GM12891 (cell line): ENCODE data around the gene CLEC4M.
"Not testable (repeated sequence)": the region's sequence is repeated elsewhere in the genome, so short reads cannot be mapped to it uniquely, and the experiment has no call there.

ENCODE experiments used
- DNase-seq: peaks from one replicate; pipeline ENCODE4 v3.0.0; 2011; ENCODE audit warnings: low spot score; ENCODE audit not compliant: insufficient read length
- FAIRE-seq: peaks from 2 replicates; lab custom pipeline; 2011; peaks lifted over from hg19 to GRCh38; lab: Jason Lieb, UNC
- PAX5 ChIP-seq: IDR thresholded peaks from 2 replicates; pipeline ENCODE4 v1.6.1; 2011; ENCODE audit warnings: low read length, moderate library complexity, mild to moderate bottlenecking; ENCODE audit not compliant: insufficient read depth, severe bottlenecking
- POLR2A ChIP-seq: IDR thresholded peaks from 2 replicates; pipeline ENCODE4 v1.6.1; 2011; ENCODE audit warnings: low read depth, low read length, control low read depth
- POLR2AphosphoS5 ChIP-seq: IDR thresholded peaks from 2 replicates; pipeline ENCODE4 v1.6.1; 2011; ENCODE audit warnings: low read depth, low read length, control low read depth
- POU2F2 ChIP-seq: IDR thresholded peaks from 2 replicates; pipeline ENCODE4 v1.6.1; 2011; ENCODE audit warnings: low read depth, mild to moderate bottlenecking, control low read depth, low read length, moderate library complexity
- SPI1 ChIP-seq: IDR thresholded peaks from 2 replicates; pipeline ENCODE4 v1.6.1; 2011; ENCODE audit warnings: low read depth, low read length, control low read depth
- TAF1 ChIP-seq: IDR thresholded peaks from 2 replicates; pipeline ENCODE4 v1.6.1; 2011; ENCODE audit warnings: low read depth, low read length, control low read depth

Gene CLEC4M

DNA sequence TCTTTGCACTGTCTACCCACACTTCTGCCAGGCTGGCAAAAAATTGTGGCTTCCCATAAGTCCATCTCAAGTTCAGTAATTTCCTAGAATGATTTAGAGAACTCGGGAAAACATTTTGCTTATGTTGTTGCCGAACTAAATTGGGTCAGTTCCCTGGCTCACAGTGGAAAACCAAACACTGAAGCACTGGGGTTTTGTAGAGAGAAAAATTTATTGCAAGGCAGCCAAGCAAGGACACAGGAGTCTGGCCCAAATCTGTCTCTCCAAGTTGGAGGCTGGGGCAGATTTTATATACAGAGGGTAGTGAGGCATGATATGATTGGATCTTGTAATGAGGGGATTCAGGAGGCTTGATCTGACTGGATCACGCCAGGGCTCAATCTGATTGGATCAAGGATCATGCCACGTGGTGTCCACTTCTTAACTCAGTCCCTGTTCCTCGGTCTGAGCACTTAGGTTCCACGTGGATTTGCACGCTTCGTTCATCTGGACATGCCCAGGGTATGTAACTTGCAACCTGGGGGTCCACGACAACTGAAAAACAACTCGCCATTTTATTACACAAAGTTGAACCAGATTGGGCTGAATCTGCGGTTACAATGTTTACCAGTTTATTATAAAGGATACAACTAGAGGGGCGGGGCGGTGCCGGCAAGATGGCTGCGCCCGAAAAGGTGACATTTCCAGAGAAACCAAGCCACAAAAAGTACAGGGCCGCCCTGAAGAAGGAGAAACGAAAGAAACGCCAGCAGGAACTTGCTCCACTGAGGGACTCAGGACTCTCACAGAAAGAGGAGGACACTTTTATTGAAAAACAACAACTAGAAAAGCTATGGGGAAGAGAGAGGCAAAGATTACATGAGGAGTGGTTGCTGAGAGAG, 23.0 kb upstream of the CLEC4M start:
- DNase-seq = no peak
- no peak for FAIRE-seq
- TF ChIP-seq PAX5 = no peak
- no peak for TF ChIP-seq POLR2A
- TF ChIP-seq SPI1 = no peak
- TF ChIP-seq POU2F2 = no peak
- TF ChIP-seq POLR2AphosphoS5 = no peak
- no peak for TF ChIP-seq TAF1

DNA sequence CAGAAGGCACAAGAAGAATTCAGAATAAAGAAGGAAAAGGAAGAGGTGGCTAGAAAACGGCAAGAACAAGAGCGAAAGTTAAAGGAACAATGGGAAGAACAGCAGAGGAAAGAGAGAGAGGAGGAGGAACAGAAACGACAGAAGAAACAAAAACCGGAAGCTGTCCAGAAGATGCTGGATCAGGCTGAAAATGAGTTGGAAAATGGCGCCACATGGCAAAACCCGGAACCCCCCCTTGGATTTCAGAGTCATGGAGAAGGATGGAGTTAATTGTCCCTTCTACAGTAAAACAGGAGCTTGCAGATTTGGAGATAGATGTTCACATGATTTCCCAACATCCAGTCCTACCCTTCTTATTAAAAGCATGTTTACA, 22.4 kb upstream of the CLEC4M start:
- no peak for TF ChIP-seq POLR2A
- FAIRE-seq (no peak), DNase-seq (no peak)

DNA sequence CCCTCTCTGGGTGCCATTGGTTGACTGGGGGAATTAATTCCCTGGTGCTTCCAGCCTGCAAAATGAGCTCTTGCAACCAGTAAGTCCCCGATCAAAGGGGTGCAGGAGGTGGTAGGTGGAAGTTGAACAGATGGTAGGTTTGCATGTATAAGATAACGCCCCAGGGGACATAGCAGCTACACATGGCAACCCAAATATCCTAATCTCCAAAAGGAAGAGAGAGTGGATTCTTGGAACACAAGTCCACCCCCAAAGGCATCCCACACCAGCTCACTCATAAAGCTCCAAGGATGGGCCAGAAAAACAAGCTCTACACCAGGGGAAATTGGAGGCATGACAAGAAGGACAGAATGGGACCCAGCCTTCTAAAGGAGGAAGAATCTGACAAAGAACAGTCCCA, 20.5 kb upstream of the CLEC4M start:
- no peak for DNase-seq
- peak; percentile 13 for FAIRE-seq
- no peak for TF ChIP-seq POLR2A
- no peak for TF ChIP-seq POU2F2
- no peak for TF ChIP-seq TAF1
- no peak for TF ChIP-seq PAX5
- no peak for TF ChIP-seq SPI1
- TF ChIP-seq POLR2AphosphoS5 = no peak

DNA sequence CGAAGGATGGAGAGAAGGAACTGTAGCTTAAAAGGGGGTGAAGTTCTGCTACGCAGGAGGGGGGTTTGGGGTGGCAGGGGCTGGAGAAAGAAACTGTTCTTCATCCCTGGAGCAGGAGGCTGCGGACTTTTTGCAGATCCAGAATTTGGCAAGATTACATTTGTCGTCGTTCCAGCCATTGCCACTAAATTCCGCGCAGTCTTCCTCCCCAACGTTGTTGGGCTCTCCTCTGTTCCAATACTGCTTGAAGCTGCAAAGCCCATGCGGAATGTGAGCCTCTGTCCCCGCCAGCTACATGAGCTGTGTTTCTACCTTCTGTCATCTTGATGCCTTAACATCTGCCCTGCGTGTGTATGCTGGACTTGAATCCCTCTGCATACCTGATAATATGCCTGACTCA, 20.1 kb upstream of the CLEC4M start:
- TF ChIP-seq SPI1 (no peak), TAF1 (no peak), POU2F2 (no peak), PAX5 (no peak), POLR2A (no peak), POLR2AphosphoS5 (no peak)
- DNase-seq (no peak), FAIRE-seq (peak; percentile 81)

DNA sequence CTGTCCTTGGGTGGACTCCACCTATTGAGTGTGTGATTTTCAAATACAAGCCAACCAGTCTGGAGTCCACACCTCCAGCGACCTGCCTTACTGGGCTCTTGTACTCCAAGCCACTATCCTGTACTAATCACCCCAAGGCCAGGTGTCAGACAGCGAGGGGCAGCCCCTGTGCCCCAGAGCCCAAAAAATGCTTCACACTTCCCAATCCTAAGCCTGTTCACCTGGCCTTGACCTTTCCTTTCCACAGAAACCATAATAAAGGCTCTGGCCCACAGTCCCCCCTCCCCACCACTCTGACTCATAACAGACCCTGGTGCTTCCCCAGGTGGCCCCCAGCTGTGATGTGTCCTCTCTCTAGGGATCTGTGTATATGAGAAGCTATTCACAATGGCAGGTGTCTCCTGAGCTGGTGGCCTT, 19.6 kb upstream of the CLEC4M start:
- FAIRE-seq (peak; percentile 76), DNase-seq (peak; percentile 62)
- TF ChIP-seq TAF1 (no peak), POLR2A (no peak), PAX5 (no peak), POLR2AphosphoS5 (no peak; the same call in 1 of the 2 replicates), POU2F2 (peak; percentile 52; the same call in 1 of the 2 replicates), SPI1 (no peak)

DNA sequence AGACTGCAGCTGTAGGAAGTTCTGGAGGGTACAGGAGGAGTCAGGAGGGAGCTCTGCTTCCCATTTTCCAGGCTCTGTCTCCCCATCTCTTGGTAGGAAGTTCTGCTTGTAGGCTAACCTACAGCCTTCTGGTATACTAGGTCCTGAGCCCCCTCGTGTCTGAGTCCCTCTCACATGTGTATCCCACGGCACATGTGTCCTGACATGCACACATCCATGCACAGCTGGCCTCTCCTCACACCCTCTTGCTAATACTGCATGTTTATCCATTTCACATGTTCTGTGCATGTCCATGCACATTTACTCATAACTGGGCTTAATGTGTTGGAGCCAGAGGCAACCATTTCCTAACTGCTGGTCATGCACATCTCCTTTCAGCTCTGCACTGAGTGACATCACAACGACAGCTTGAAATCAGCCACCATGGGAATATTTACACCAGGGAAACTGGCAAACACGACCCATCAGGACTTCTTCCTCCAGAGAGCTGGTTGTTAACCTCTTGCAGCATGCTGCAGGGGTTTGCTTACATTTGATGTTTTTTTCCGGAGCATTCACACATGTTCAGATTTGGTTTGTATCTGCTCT, 18.8 kb upstream of the CLEC4M start:
- no peak for TF ChIP-seq POU2F2
- no peak for TF ChIP-seq TAF1
- no peak for TF ChIP-seq POLR2A
- TF ChIP-seq PAX5 = no peak
- no peak for TF ChIP-seq POLR2AphosphoS5
- peak; percentile 89 for FAIRE-seq
- no peak for DNase-seq

DNA sequence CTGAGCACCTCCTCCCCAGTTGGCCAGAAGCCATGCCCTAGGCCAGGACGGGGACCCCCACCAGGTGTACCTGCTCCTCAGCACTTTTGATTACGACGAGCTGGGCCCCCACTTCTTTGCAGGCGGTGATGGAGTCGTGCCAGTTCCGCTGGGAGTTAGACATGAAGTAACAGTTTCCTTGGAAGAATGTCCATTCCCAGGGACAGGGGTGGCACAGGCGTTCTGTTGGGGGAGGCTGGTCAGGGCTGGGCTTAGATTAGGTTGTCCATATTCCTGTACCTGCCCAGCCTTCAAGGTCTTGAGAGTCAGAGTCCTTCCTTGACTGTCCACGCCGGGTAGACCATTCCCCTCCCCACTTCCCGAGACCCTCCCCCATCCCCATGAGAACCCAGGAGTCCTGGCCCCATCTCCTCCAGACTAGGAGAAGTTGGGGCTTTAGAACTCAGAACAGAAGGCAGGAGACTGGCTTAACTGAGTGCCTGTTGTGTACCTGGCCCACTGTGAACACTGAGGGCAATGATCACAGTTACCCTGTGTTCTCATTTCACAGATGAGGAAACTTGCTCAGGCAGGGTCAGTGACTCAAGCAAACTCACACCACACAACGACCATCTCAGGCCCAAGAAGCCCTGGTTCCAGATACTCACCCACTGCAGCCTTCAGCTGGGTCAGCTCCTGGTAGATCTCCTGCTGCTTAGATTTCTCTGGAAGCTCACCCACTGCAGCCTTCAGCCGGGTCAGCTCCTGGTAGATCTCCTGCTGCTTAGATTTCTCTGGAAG, 18.0 kb upstream of the CLEC4M start:
- FAIRE-seq = peak; percentile 66
- no peak for TF ChIP-seq SPI1
- TF ChIP-seq POLR2A = no peak
- no peak for TF ChIP-seq POU2F2
- no peak for TF ChIP-seq TAF1
- no peak for TF ChIP-seq POLR2AphosphoS5
- TF ChIP-seq PAX5 = no peak
- no peak for DNase-seq

DNA sequence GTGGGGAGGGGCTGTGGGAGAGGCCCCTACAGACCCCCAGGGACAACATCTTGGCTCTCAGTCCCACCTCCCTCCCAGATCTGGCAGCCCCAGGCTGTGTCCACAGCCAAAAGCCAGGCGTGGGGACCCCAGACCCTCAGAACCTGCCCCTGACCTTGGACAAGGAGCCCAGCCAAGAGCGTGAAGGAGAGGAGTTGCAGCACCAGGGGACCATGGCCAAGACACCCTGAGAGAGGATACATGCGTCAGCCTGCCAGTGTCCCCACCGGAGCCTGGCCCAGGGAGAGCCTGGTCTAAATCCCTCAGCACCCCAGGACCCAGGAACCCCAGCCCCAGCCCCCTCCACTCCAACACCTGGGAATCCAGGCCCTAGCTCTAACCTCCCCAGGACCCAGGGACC, 16.7 kb upstream of the CLEC4M start:
- not testable (repeated sequence) for DNase-seq, FAIRE-seq

DNA sequence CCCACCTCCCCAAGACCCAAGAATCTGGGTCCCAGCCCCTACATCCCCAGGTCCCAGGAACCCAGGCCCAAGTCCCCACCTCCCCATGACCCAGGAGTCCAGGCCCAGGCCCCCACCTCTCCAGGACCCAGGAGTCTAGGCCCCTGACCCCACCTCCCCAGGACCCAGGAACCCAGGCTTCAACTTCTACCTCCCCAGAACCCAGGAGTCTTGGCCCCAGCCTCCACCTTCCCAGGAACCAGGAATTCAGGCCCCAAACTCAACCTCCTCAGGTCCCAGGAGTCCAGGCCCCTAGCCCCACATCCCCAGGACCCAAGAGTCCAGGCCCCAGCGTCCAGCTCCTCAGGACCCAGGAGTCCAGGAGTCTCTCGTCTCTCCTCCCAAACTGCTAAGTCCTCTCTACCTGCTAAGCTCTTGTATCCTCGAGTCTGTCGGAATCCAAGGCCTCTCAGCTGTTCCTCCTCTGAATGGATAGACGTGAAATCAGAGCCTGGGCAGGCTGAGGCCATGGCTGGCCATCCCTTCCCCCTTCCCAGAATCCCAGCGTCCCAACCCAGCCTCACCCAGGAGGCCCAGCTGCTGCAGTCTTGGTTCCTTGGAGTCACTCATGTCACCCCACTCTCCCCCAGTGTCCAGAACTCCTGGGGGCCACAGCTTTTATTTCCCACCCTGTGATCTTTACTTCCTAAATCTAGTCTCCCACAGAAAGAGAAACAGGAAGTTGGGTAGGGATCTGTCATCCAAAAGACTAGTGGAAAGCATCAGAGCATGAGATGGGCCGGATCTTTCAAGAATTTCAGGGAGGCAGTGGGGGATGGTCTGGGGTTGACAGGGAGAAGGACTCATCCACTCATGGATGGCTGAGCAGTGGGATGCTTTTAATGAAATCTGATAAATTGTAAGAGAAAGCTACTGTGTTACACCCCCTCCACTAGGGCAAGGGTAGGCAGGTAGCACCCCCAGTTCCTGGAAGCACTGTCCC, 15.8 kb upstream of the CLEC4M start, which contains the start of gene CD209:
CD209 (minus strand) TSS at position 632 of the 982 bp plus-strand sequence; CDS start at position 609, 23 bp downstream.
- FAIRE-seq = no peak
- no peak for DNase-seq
- no peak for TF ChIP-seq PAX5
- TF ChIP-seq SPI1 = no peak
- TF ChIP-seq POLR2AphosphoS5 = no peak
- TF ChIP-seq POLR2A = no peak
- no peak for TF ChIP-seq POU2F2
- TF ChIP-seq TAF1 = no peak
